ENCODE data around the gene FSIP1.

FSIP1 gene

GRCh38 chr15:39638041-39638440 lies 144.6 kb downstream of the FSIP1 start:
- POLR2A ChIA-PET: no interaction called here
- CTCF ChIA-PET: no interaction called here
- no peak for TF ChIP-seq CTCF (IDR thresholded peaks at IDR 0.05; ENCODE audit: control extremely low read depth, extremely low read depth, low read depth, missing control alignments)
- no peak for DNase-seq (ENCODE audit: extremely low spot score)

GRCh38 chr15:39631357-39631756 lies 151.3 kb downstream of the FSIP1 start:
- no peak for TF ChIP-seq CTCF (IDR thresholded peaks at IDR 0.05; ENCODE audit: control extremely low read depth, extremely low read depth, low read depth, missing control alignments)
- DNase-seq (ENCODE audit: extremely low spot score): no peak
- ChIA-PET POLR2A (no interaction called here), CTCF (interaction anchor here (1.0 kb wide), 2 partner anchors 8 to 10 kb away, joined by 3 read pairs; no protein-coding TSS in a partner anchor)

GRCh38 chr15:39629906-39630305 lies 152.7 kb downstream of the FSIP1 start:
- ChIA-PET CTCF (interaction anchor here (0.7 to 3.0 kb wide), 4 partner anchors 12 to 127 kb away, joined by 3 to 8 read pairs (median 3); no protein-coding TSS in a partner anchor), POLR2A (no interaction called here)
- TF ChIP-seq CTCF (IDR thresholded peaks at IDR 0.05; ENCODE audit: control extremely low read depth, extremely low read depth, low read depth, missing control alignments): no peak
- no peak for DNase-seq (ENCODE audit: extremely low spot score)

GRCh38 chr15:39629371-39629770 lies 153.3 kb downstream of the FSIP1 start:
- CTCF ChIA-PET: interaction anchor here (0.7 to 3.0 kb wide), 4 partner anchors 19 to 127 kb away, joined by 3 to 8 read pairs (median 5); no protein-coding TSS in a partner anchor
- DNase-seq (ENCODE audit: extremely low spot score): no peak
- no peak for TF ChIP-seq CTCF (IDR thresholded peaks at IDR 0.05; ENCODE audit: control extremely low read depth, extremely low read depth, low read depth, missing control alignments)
- POLR2A ChIA-PET: no interaction called here

- ChIA-PET POLR2A (no interaction called here), CTCF (interaction anchor here (2.4 to 3.0 kb wide), 2 partner anchors 18 to 58 kb away, joined by 7 to 8 read pairs; no protein-coding TSS in a partner anchor)
- DNase-seq (ENCODE audit: extremely low spot score): no peak
- no peak for TF ChIP-seq CTCF (IDR thresholded peaks at IDR 0.05; ENCODE audit: control extremely low read depth, extremely low read depth, low read depth, missing control alignments)
Observed at GRCh38 chr15:39628546-39629257, 153.9 kb downstream of the FSIP1 start.

- ChIA-PET CTCF (interaction anchor here (0.7 to 3.0 kb wide), 5 partner anchors 8 to 58 kb away, joined by 3 to 8 read pairs (median 6); no protein-coding TSS in a partner anchor), POLR2A (no interaction called here)
- no peak for TF ChIP-seq CTCF (IDR thresholded peaks at IDR 0.05; ENCODE audit: control extremely low read depth, extremely low read depth, low read depth, missing control alignments)
- no peak for DNase-seq (ENCODE audit: extremely low spot score)
Observed at GRCh38 chr15:39628144-39628508, 154.5 kb downstream of the FSIP1 start.
